Natural killer cell (primary cell): ENCODE results near the gene CRABP2. TPM values are rescaled to one million over a fixed set of nuclear protein-coding genes. Genes with fewer than 3 reads are reported as not detected.

Source experiments
- ATAC-seq, 3 donors: fragments of 150-1000 bp in 2 of 3; fragments of 200-7000 bp in 1 of 3; cut with Tn5 transposase; 1 replicate in 1 of 3; 2 replicates in 2 of 3; pipeline ENCODE4 v1.10.0; 2021; ENCODE audit warnings: mild to moderate bottlenecking in 2 of 3, moderate library complexity in 2 of 3
- DNase-seq, 2 donors: peaks; one replicate each; pipeline versions ENCODE4 v3.0.0 to v3.0.0-alpha.2; 2013 to 2021; ENCODE audit warnings: mixed read lengths in 1 of 2
- H3K27ac ChIP-seq: one replicate; pipeline ENCODE4 v1.5.1; 2013; ENCODE audit warnings: mild to moderate bottlenecking, low read length
- H3K27me3 ChIP-seq: one replicate; pipeline ENCODE4 v1.6.1; 2013; ENCODE audit warnings: low read length; ENCODE audit not compliant: control insufficient read depth, insufficient read depth
- H3K36me3 ChIP-seq: one replicate; pipeline ENCODE4 v1.6.1; 2013; ENCODE audit warnings: low read length; ENCODE audit not compliant: control insufficient read depth, insufficient read depth
- H3K4me1 ChIP-seq: one replicate; pipeline ENCODE4 v1.6.1; 2013; ENCODE audit warnings: low read length; ENCODE audit not compliant: control insufficient read depth, insufficient read depth
- H3K4me3 ChIP-seq: one replicate; pipeline ENCODE4 v1.5.1; 2013; ENCODE audit warnings: low read length
- H3K9me3 ChIP-seq: one replicate; pipeline ENCODE4 v1.6.1; 2013; ENCODE audit warnings: low read length; ENCODE audit not compliant: control insufficient read depth, insufficient read depth
- H3K27ac Mint-ChIP-seq, 2 donors: one replicate each; pipeline ENCODE4 v1.8.0; 2022; ENCODE audit warnings: mild to moderate bottlenecking in 2 of 2, mixed read lengths in 2 of 2, moderate library complexity in 1 of 2
- H3K27me3 Mint-ChIP-seq, 2 donors: one replicate each; pipeline ENCODE4 v1.8.0; 2022; ENCODE audit warnings: low read depth in 2 of 2, mixed read lengths in 2 of 2
- H3K36me3 Mint-ChIP-seq: one replicate; pipeline ENCODE4 v1.8.0; 2022; ENCODE audit warnings: mixed read lengths
- H3K4me1 Mint-ChIP-seq, 2 donors: one replicate each; pipeline ENCODE4 v1.8.0; 2022; ENCODE audit warnings: mixed read lengths in 2 of 2
- H3K4me3 Mint-ChIP-seq: one replicate; pipeline ENCODE4 v1.8.0; 2022; ENCODE audit warnings: mild to moderate bottlenecking, moderate library complexity, mixed read lengths
- H3K9me3 Mint-ChIP-seq, 2 donors: one replicate each; pipeline ENCODE4 v1.8.0; 2022; ENCODE audit warnings: mixed read lengths in 2 of 2
- WGBS: methylation state at CpG from one replicate; pipeline ENCODE4 v1.1.7; 2013; ENCODE audit warnings: missing lambda C conversion rate; ENCODE audit not compliant: insufficient coverage; 5-methylcytosine and 5-hydroxymethylcytosine counted together
- intact Hi-C: fragments of 100-400 bp; cut with micrococcal nuclease; formaldehyde crosslinking; loops from one replicate; pipeline ENCODE4 v1.14.2; 2022
- total RNA-seq, 4 donors: library from RNA; stranded (reverse); fragments of 120-200 nt in 1 of 4; gene quantifications; one replicate each; pipeline versions ENCODE4 v1.2.3 to v1.2.4, GENCODE V29; 2013 to 2022
- TF ChIP-seq, protein P1 (sequence below): fragments of 200-600 bp; IDR thresholded peaks from one replicate; pipeline ENCODE4 v1.8.0; 2022; ENCODE audit warnings: antibody characterized with exemption

The CRABP2 gene
- total RNA-seq, 3 donors from 2014 or later (not counting 1 experiment from before 2014, with no cell fraction given) = 3.0 to 3.8 (median 3.0) TPM

DNA sequence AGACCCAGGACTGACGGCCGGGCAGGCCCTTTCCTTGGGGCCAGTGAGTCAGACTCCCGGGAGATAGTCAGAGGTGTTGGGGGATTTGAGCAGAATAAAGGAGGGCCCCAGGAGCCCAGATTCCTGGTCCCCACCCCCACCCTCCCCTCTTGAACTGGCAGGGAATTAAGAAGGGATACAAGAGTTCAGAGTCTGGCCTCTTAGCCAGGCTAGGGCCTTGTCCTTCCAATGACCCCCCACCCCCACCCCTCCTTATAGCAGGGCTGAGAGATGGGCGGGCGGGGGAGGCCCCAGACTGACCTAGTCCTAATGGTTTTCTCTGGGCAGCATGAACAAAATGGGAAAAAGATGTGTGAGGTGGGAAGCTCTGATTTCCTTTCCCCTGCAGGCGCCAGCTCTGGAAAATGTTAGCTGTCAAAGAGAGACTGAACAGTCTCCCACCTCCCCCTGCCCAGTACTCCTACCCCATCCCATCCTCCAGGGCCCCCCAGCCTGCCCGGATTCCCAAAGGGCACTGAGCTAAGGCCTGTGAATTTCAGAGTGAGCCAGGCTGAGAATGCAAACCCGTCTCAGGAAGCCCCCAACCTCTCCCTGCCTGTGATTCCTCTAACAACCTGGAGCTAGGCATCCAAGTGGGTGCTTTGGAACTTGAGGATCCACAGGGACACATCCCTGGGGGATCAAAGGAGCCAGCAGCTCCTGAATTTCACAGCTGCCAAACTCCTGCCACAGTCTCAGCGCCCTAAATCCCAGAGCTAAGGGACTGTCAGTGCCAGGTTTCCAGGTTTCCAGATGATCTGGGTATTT, 5.8 kb upstream of the CRABP2 start:
- Mint-ChIP-seq H3K9me3 (no peaks in the 10 kb centered on the region), H3K27ac (no peak overlapping the region), H3K27me3 (peaks cover 0 to 3% of the 10 kb centered on the region in 2 donors), H3K4me1 (peaks cover 6 to 26% of the 10 kb centered on the region in 2 donors), H3K36me3 (peaks cover 7% of the 10 kb centered on the region), H3K4me3 (no peak overlapping the region)
- no peak overlapping the region for H3K27ac ChIP-seq
- peaks cover 9% of the 10 kb centered on the region for H3K4me1 ChIP-seq
- H3K27me3 ChIP-seq = no peaks in the 10 kb centered on the region
- TF ChIP-seq, protein P1, sequence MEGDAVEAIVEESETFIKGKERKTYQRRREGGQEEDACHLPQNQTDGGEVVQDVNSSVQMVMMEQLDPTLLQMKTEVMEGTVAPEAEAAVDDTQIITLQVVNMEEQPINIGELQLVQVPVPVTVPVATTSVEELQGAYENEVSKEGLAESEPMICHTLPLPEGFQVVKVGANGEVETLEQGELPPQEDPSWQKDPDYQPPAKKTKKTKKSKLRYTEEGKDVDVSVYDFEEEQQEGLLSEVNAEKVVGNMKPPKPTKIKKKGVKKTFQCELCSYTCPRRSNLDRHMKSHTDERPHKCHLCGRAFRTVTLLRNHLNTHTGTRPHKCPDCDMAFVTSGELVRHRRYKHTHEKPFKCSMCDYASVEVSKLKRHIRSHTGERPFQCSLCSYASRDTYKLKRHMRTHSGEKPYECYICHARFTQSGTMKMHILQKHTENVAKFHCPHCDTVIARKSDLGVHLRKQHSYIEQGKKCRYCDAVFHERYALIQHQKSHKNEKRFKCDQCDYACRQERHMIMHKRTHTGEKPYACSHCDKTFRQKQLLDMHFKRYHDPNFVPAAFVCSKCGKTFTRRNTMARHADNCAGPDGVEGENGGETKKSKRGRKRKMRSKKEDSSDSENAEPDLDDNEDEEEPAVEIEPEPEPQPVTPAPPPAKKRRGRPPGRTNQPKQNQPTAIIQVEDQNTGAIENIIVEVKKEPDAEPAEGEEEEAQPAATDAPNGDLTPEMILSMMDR = no peak
- 94% methylated on average over 7 of the region's 9 CpGs for WGBS
- H3K4me3 ChIP-seq = no peak overlapping the region
- no peaks in the 10 kb centered on the region for H3K9me3 ChIP-seq
- H3K36me3 ChIP-seq = peaks cover 3% of the 10 kb centered on the region
- ATAC-seq (no peak), DNase-seq (no peak)
- intact Hi-C loops = no loop called here

DNA sequence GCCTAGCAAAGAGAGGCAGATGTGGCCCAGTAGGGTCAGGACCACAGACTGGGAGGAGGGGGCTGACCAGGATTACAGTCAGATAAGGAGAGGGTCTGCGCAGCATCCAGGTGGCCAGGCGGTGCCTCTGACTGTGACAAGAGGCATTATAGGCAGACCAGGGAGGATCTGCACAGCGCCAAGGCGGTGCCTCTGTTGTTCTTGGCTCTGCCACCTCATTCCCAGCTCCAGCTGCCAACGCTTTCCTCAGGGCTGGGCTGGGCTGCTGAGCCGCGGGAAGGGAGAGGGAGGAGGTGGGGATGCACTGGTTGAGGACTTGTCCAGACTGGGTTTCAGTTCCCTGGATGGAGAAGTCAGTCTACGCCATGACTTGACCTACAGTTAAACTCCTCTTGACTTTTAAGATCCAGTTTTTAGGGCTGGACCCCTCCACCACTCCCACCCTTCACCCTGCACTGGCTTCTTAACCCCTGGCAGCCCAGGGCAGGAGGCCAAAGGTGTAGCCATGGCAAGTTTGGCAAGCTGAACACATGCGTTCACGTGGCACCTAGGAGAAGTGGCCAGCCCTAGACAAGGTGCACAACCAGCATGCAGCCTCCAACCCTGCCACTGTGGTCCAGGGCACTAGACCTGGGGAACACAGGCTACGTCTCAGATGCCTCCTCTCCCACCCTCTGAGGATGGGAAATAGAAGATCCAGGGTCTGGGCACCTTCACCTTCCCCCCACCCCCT, 4.5 kb upstream of the CRABP2 start:
- H3K27ac ChIP-seq = no peak overlapping the region
- H3K4me1 ChIP-seq = peaks cover 22% of the 10 kb centered on the region
- DNase-seq (no peak), ATAC-seq (no peak)
- H3K9me3 ChIP-seq = no peaks in the 10 kb centered on the region
- H3K4me3 ChIP-seq = no peak overlapping the region
- 85% methylated on average over 10 of the region's 11 CpGs for WGBS
- TF ChIP-seq, protein P1 = no peak
- Mint-ChIP-seq H3K4me3 (no peak overlapping the region), H3K36me3 (no peaks in the 10 kb centered on the region), H3K4me1 (peaks cover 11 to 26% of the 10 kb centered on the region in 2 donors), H3K27me3 (peaks cover 0 to 6% of the 10 kb centered on the region in 2 donors), H3K9me3 (no peaks in the 10 kb centered on the region), H3K27ac (no peak overlapping the region)
- no peaks in the 10 kb centered on the region for H3K36me3 ChIP-seq
- intact Hi-C loops = no loop called here
- H3K27me3 ChIP-seq = peaks cover 5% of the 10 kb centered on the region

DNA sequence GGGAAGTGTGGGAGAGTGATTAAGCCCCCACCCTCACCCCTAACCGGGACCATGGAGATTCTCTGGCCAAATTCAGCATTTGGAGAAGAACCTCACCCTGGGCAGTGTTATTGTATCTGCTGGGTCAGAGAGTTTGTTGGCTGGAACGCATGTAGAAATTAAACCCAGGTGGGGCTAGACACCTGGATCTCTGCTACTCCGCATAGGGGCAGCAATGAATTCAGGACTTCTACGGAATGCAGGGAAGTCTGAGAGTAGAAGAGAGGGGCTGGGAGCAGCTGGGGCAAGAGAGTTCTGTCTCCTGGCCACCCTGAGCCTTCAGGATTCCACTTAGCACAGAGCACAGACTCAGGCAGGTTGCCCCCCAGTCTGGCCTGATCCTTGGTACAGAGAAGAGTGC, 3.6 kb upstream of the CRABP2 start:
- Histone ChIP-seq H3K27ac (no peak overlapping the region), H3K4me3 (no peak overlapping the region), H3K27me3 (peaks cover 14% of the 10 kb centered on the region), H3K36me3 (no peaks in the 10 kb centered on the region), H3K4me1 (peaks cover 31% of the 10 kb centered on the region), H3K9me3 (no peaks in the 10 kb centered on the region)
- Mint-ChIP-seq H3K36me3 (no peaks in the 10 kb centered on the region), H3K27me3 (peaks cover 7 to 12% of the 10 kb centered on the region in 2 donors), H3K4me1 (peaks cover 18 to 33% of the 10 kb centered on the region in 2 donors), H3K27ac (peak overlapping the region in 1 of 2 donors; percentile 4), H3K9me3 (no peaks in the 10 kb centered on the region), H3K4me3 (no peak overlapping the region)
- ATAC-seq (no peak), DNase-seq (no peak)
- intact Hi-C loops = no loop called here
- 92% methylated on average over 3 of the region's 4 CpGs for WGBS
- TF ChIP-seq, protein P1 = no peak
